A673 (cell line): ENCODE measurements around the gene SPDYE8.
"Not testable (repeated sequence)": the region's sequence is repeated elsewhere in the genome, so short reads cannot be mapped to it uniquely, and the experiment has no call there.

ENCODE experiments used
- CTCF ChIP-seq: fragments of 300-800, 200-600 bp; sonication (generic); conservative IDR thresholded peaks from 2 replicates; pipeline ENCODE4 v1.5.1; 2017; ENCODE audit warnings: low read depth, mild to moderate bottlenecking, antibody characterized with exemption, low read length, moderate library complexity, mixed read lengths
- EZH2 ChIP-seq: fragments of 200-600 bp; sonication (generic); IDR thresholded peaks from 2 replicates; pipeline ENCODE4 v1.6.1; 2017; ENCODE audit warnings: borderline replicate concordance, low read depth, mild to moderate bottlenecking, mixed read lengths, antibody characterized with exemption, low read length; ENCODE audit not compliant: poor library complexity, severe bottlenecking

- TF ChIP-seq CTCF, EZH2: not testable (repeated sequence)
These were observed 31.6 kb downstream of the SPDYE8 start for GRCh38 chr7:72997887-72998468.
